Stimulated activated naive CD8-positive, alpha-beta T cell treated with anti-CD3 and anti-CD28 coated beads, Interleukin-15, amount 100 ng/mL, for 72 hours (primary cell): ENCODE data around the gene IQSEC3.

ENCODE experiments used
- ATAC-seq: fragments of 150-1000 bp; cut with Tn5 transposase; 2 replicates; pipeline ENCODE4 v1.10.0; 2021; ENCODE audit warnings: mild to moderate bottlenecking, moderate library complexity
- DNase-seq, 2 donors: peaks; one replicate each; pipeline ENCODE4 v3.0.0; 2021 to 2022
- H3K27ac Mint-ChIP-seq, 2 donors: one replicate each; pipeline ENCODE4 v1.8.0; 2022; ENCODE audit warnings: mild to moderate bottlenecking in 2 of 2, mixed read lengths in 2 of 2, moderate library complexity in 2 of 2
- H3K27me3 Mint-ChIP-seq: one replicate; pipeline ENCODE4 v1.8.0; 2022; ENCODE audit warnings: mixed read lengths
- H3K4me1 Mint-ChIP-seq: one replicate; pipeline ENCODE4 v1.8.0; 2022; ENCODE audit warnings: mild to moderate bottlenecking, mixed read lengths
- H3K4me3 Mint-ChIP-seq, 2 donors: one replicate each; pipeline ENCODE4 v1.8.0; 2022; ENCODE audit warnings: mild to moderate bottlenecking in 2 of 2, mixed read lengths in 2 of 2, moderate library complexity in 1 of 2
- H3K9me3 Mint-ChIP-seq, 2 donors: one replicate each; pipeline ENCODE4 v1.8.0; 2022; ENCODE audit warnings: mixed read lengths in 2 of 2

Gene IQSEC3

GRCh38 chr12:152440-152839, 85.9 kb downstream of the IQSEC3 start:
- Mint-ChIP-seq H3K27me3 (no peaks in the 10 kb centered on the region), H3K4me1 (no peaks in the 10 kb centered on the region), H3K9me3 (no peaks in the 10 kb centered on the region), H3K27ac (no peak overlapping the region), H3K4me3 (no peak overlapping the region)
- no peak for ATAC-seq
- DNase-seq: no peak

GRCh38 chr12:153080-153746, 86.6 kb downstream of the IQSEC3 start:
- Mint-ChIP-seq H3K4me1 (no peaks in the 10 kb centered on the region), H3K9me3 (no peaks in the 10 kb centered on the region), H3K27ac (no peak overlapping the region), H3K27me3 (no peaks in the 10 kb centered on the region), H3K4me3 (no peak overlapping the region)
- ATAC-seq: peak; percentile 91
- DNase-seq: peak; percentile 54 to 67

- no peak overlapping the region for H3K4me3 Mint-ChIP-seq
- DNase-seq: no peak
- no peaks in the 10 kb centered on the region for H3K9me3 Mint-ChIP-seq
- H3K4me1 Mint-ChIP-seq: no peaks in the 10 kb centered on the region
- ATAC-seq: no peak
- no peak overlapping the region for H3K27ac Mint-ChIP-seq
- no peaks in the 10 kb centered on the region for H3K27me3 Mint-ChIP-seq
Observed at GRCh38 chr12:154058-154457, 87.5 kb downstream of the IQSEC3 start.

- DNase-seq (no peak), ATAC-seq (no peak)
- no peaks in the 10 kb centered on the region for H3K9me3 Mint-ChIP-seq
- H3K27me3 Mint-ChIP-seq: no peaks in the 10 kb centered on the region
- H3K4me1 Mint-ChIP-seq: no peaks in the 10 kb centered on the region
- no peak overlapping the region for H3K4me3 Mint-ChIP-seq
- no peak overlapping the region for H3K27ac Mint-ChIP-seq
Observed at GRCh38 chr12:155006-155405, 88.4 kb downstream of the IQSEC3 start.

GRCh38 chr12:155646-156045, 89.1 kb downstream of the IQSEC3 start:
- no peaks in the 10 kb centered on the region for H3K9me3 Mint-ChIP-seq
- H3K4me3 Mint-ChIP-seq: no peak overlapping the region
- ATAC-seq (no peak), DNase-seq (no peak)
- H3K27ac Mint-ChIP-seq: no peak overlapping the region
- no peaks in the 10 kb centered on the region for H3K27me3 Mint-ChIP-seq
- H3K4me1 Mint-ChIP-seq: no peaks in the 10 kb centered on the region

GRCh38 chr12:156945-157344, 90.4 kb downstream of the IQSEC3 start:
- ATAC-seq (no peak), DNase-seq (no peak)
- Mint-ChIP-seq H3K4me3 (no peak overlapping the region), H3K27ac (no peak overlapping the region), H3K9me3 (no peaks in the 10 kb centered on the region), H3K27me3 (no peaks in the 10 kb centered on the region), H3K4me1 (no peaks in the 10 kb centered on the region)

- no peak for ATAC-seq
- no peaks in the 10 kb centered on the region for H3K9me3 Mint-ChIP-seq
- DNase-seq: no peak
- H3K27me3 Mint-ChIP-seq: no peaks in the 10 kb centered on the region
- no peak overlapping the region for H3K27ac Mint-ChIP-seq
- H3K4me3 Mint-ChIP-seq: no peak overlapping the region
- no peaks in the 10 kb centered on the region for H3K4me1 Mint-ChIP-seq
Observed at GRCh38 chr12:157644-158043, 91.1 kb downstream of the IQSEC3 start.

GRCh38 chr12:159156-159782, 92.7 kb downstream of the IQSEC3 start:
- no peaks in the 10 kb centered on the region for H3K4me1 Mint-ChIP-seq
- H3K27me3 Mint-ChIP-seq: no peaks in the 10 kb centered on the region
- ATAC-seq (no peak), DNase-seq (no peak)
- H3K27ac Mint-ChIP-seq: no peak overlapping the region
- H3K4me3 Mint-ChIP-seq: no peak overlapping the region
- H3K9me3 Mint-ChIP-seq: no peaks in the 10 kb centered on the region

GRCh38 chr12:160858-161257, 94.3 kb downstream of the IQSEC3 start:
- Mint-ChIP-seq H3K27me3 (no peaks in the 10 kb centered on the region), H3K9me3 (no peaks in the 10 kb centered on the region), H3K4me3 (no peak overlapping the region), H3K27ac (no peak overlapping the region), H3K4me1 (no peaks in the 10 kb centered on the region)
- DNase-seq (no peak), ATAC-seq (no peak)

- H3K9me3 Mint-ChIP-seq: no peaks in the 10 kb centered on the region
- no peaks in the 10 kb centered on the region for H3K27me3 Mint-ChIP-seq
- ATAC-seq (no peak), DNase-seq (no peak)
- no peak overlapping the region for H3K4me3 Mint-ChIP-seq
- H3K27ac Mint-ChIP-seq: no peak overlapping the region
- H3K4me1 Mint-ChIP-seq: no peaks in the 10 kb centered on the region
Observed at GRCh38 chr12:161823-162222, 95.3 kb downstream of the IQSEC3 start.

GRCh38 chr12:162467-163307, 96.1 kb downstream of the IQSEC3 start:
- H3K4me3 Mint-ChIP-seq: no peak overlapping the region
- H3K27me3 Mint-ChIP-seq: peaks cover 8% of the 10 kb centered on the region
- H3K27ac Mint-ChIP-seq: no peak overlapping the region
- no peaks in the 10 kb centered on the region for H3K4me1 Mint-ChIP-seq
- no peak for DNase-seq
- H3K9me3 Mint-ChIP-seq: no peaks in the 10 kb centered on the region
- ATAC-seq: peak; percentile 50

- no peak for ATAC-seq
Observed at GRCh38 chr12:163406-163986, 96.9 kb downstream of the IQSEC3 start.

GRCh38 chr12:164207-164606, 97.6 kb downstream of the IQSEC3 start:
- peaks cover 8% of the 10 kb centered on the region for H3K4me1 Mint-ChIP-seq
- DNase-seq (no peak), ATAC-seq (no peak)
- H3K27ac Mint-ChIP-seq: no peak overlapping the region
- peaks cover 15% of the 10 kb centered on the region for H3K27me3 Mint-ChIP-seq
- no peak overlapping the region for H3K4me3 Mint-ChIP-seq
- H3K9me3 Mint-ChIP-seq: no peaks in the 10 kb centered on the region

More at GRCh38 chr12:163406-163986, 96.9 kb downstream of the IQSEC3 start:
- peaks cover 13% of the 10 kb centered on the region for H3K27me3 Mint-ChIP-seq
- no peak overlapping the region for H3K4me3 Mint-ChIP-seq
- no peak overlapping the region for H3K27ac Mint-ChIP-seq
- H3K9me3 Mint-ChIP-seq: no peaks in the 10 kb centered on the region
- peaks cover under 1% of the 10 kb centered on the region for H3K4me1 Mint-ChIP-seq
- no peak for DNase-seq

GRCh38 chr12:165862-166368, 99.3 kb downstream of the IQSEC3 start:
- ATAC-seq (no peak), DNase-seq (no peak)
- H3K4me3 Mint-ChIP-seq: no peak overlapping the region
- peaks cover 17% of the 10 kb centered on the region for H3K4me1 Mint-ChIP-seq
- peaks cover 22% of the 10 kb centered on the region for H3K27me3 Mint-ChIP-seq
- no peak overlapping the region for H3K27ac Mint-ChIP-seq
- no peaks in the 10 kb centered on the region for H3K9me3 Mint-ChIP-seq

GRCh38 chr12:166425-167075, 100.0 kb downstream of the IQSEC3 start:
- ATAC-seq (no peak), DNase-seq (no peak)
- Mint-ChIP-seq H3K4me1 (peaks cover 17% of the 10 kb centered on the region), H3K4me3 (no peak overlapping the region), H3K27ac (no peak overlapping the region), H3K27me3 (peaks cover 22% of the 10 kb centered on the region), H3K9me3 (no peaks in the 10 kb centered on the region)
